ENCODE measurements around the gene TBC1D4. TPM values are rescaled to one million over a fixed set of nuclear protein-coding genes. Genes with fewer than 3 reads are reported as not detected.

TBC1D4 gene
- total RNA-seq, 6 experiments from 2014 or later = 7.7 to 18.6 (median 10.3) TPM

DNA sequence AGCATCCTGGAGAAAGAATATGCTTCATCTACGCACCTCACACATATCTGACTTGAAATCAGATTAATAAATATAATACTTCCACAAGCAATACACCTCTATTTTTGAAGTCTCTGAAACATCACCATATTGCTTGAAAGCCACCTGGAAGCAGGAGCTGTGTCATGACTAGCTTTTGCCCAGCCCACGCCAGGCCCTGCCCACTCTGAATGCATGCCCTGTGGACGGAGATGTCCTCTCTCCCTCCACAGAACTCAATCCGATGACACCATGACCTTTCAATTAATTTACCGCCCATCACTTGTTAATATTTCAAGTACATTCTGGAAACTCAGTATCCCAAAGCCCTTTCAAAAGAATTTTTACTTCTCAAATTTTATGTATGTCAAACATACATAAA is 108.0 kb downstream of the TBC1D4 start:
- H3K27me3 ChIP-seq = no peaks in the 10 kb centered on the region
- peaks cover 0 to 18% (median 3%) of the 10 kb centered on the region in 4 donors for H3K4me1 ChIP-seq
- no peaks in the 10 kb centered on the region for H3K36me3 ChIP-seq
- no peak for ATAC-seq
- no peak for DNase-seq
- H3K4me3 ChIP-seq = no peak overlapping the region
- no peak overlapping the region for H3K27ac ChIP-seq
- intact Hi-C loops (cut with DNase I) = loop anchor here (10.0 kb wide), 1 partner anchor 111 kb away; the partner anchor contains the start of gene TBC1D4 (in 2 of the 2)
- no peak for TF ChIP-seq POLR2A (IDR thresholded peaks at IDR 0.05)
- TF ChIP-seq, protein P1, sequence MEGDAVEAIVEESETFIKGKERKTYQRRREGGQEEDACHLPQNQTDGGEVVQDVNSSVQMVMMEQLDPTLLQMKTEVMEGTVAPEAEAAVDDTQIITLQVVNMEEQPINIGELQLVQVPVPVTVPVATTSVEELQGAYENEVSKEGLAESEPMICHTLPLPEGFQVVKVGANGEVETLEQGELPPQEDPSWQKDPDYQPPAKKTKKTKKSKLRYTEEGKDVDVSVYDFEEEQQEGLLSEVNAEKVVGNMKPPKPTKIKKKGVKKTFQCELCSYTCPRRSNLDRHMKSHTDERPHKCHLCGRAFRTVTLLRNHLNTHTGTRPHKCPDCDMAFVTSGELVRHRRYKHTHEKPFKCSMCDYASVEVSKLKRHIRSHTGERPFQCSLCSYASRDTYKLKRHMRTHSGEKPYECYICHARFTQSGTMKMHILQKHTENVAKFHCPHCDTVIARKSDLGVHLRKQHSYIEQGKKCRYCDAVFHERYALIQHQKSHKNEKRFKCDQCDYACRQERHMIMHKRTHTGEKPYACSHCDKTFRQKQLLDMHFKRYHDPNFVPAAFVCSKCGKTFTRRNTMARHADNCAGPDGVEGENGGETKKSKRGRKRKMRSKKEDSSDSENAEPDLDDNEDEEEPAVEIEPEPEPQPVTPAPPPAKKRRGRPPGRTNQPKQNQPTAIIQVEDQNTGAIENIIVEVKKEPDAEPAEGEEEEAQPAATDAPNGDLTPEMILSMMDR (IDR thresholded peaks at IDR 0.05) = no peak
- no peaks in the 10 kb centered on the region for H3K9me3 ChIP-seq
- 87% methylated on average over 4 of the region's 5 CpGs for WGBS (ENCODE audit: insufficient coverage, low coverage, low lambda C conversion rate, missing lambda C conversion rate)

- no peaks in the 10 kb centered on the region for H3K36me3 ChIP-seq
- DNase-seq = no peak
- intact Hi-C loops (cut with DNase I) = loop anchor here (10.0 kb wide), 1 partner anchor 112 kb away; the partner anchor contains the start of gene TBC1D4 (in 2 of the 2)
- TF ChIP-seq, protein P1 (IDR thresholded peaks at IDR 0.05) = no peak
- no peak for TF ChIP-seq POLR2A (IDR thresholded peaks at IDR 0.05)
- H3K27ac ChIP-seq = no peak overlapping the region
- WGBS (ENCODE audit: insufficient coverage, low coverage, low lambda C conversion rate, missing lambda C conversion rate) = 47% methylated on average over 10 of the region's 13 CpGs
- H3K4me1 ChIP-seq = peaks cover 0 to 15% (median 3%) of the 10 kb centered on the region in 4 donors
- peak; percentile 9 to 51 (median 24) for ATAC-seq
- no peaks in the 10 kb centered on the region for H3K27me3 ChIP-seq
- H3K9me3 ChIP-seq = no peaks in the 10 kb centered on the region
- no peak overlapping the region for H3K4me3 ChIP-seq
Observed at GRCh38 chr13:75372923-75373841, 108.8 kb downstream of the TBC1D4 start.

DNA sequence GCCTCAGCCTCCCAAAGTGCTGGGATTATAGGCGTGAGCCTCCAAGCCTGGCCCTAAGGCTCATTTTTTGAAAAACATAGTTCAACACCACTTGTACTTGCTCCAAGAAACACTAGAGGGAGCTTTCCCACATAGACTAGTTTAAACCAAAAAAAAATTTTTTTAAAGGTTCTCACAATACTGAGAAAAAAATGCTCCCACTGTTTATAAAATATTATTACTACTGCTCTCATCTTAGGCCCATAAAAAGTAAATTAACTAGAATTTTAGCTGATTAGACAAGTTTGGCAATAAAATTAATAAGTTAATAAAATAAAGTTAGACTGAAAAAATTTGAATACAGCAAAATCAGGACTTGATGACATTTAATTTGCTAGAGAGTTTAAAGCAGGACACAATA is 109.5 kb downstream of the TBC1D4 start:
- no peak overlapping the region for H3K27ac ChIP-seq
- H3K36me3 ChIP-seq = no peaks in the 10 kb centered on the region
- intact Hi-C loops (cut with DNase I) = loop anchor here (10.0 kb wide), 1 partner anchor 112 kb away; the partner anchor contains the start of gene TBC1D4 (in 2 of the 2)
- H3K9me3 ChIP-seq = no peaks in the 10 kb centered on the region
- 0% methylated on average over 1 of the region's 1 CpG for WGBS (ENCODE audit: insufficient coverage, low coverage, low lambda C conversion rate, missing lambda C conversion rate)
- H3K27me3 ChIP-seq = no peaks in the 10 kb centered on the region
- TF ChIP-seq, protein P1 (IDR thresholded peaks at IDR 0.05) = peak; percentile 70 to 73 (median 72)
- TF ChIP-seq POLR2A (IDR thresholded peaks at IDR 0.05) = no peak
- ATAC-seq (peak; percentile 79 to 81 (median 80)), DNase-seq (no peak)
- H3K4me3 ChIP-seq = no peak overlapping the region
- H3K4me1 ChIP-seq = peaks cover 0 to 10% (median 3%) of the 10 kb centered on the region in 4 donors

- no peaks in the 10 kb centered on the region for H3K9me3 ChIP-seq
- ATAC-seq = no peak
- no peak for DNase-seq
- TF ChIP-seq, protein P1 (IDR thresholded peaks at IDR 0.05) = no peak
- TF ChIP-seq POLR2A (IDR thresholded peaks at IDR 0.05) = no peak
- no peaks in the 10 kb centered on the region for H3K36me3 ChIP-seq
- intact Hi-C loops (cut with DNase I) = loop anchor here (10.0 kb wide), 1 partner anchor 114 kb away; the partner anchor contains the start of gene TBC1D4 (in 2 of the 2)
- H3K4me3 ChIP-seq = no peak overlapping the region
- H3K4me1 ChIP-seq = peaks cover 0 to 12% (median 0%) of the 10 kb centered on the region in 4 donors
- H3K27me3 ChIP-seq = no peaks in the 10 kb centered on the region
- no peak overlapping the region for H3K27ac ChIP-seq
Observed at GRCh38 chr13:75371203-75371602, 110.8 kb downstream of the TBC1D4 start.

Data from right lobe of liver (tissue), 6 donors.